Gastrocnemius medialis (tissue), 4 donors: ENCODE measurements around the gene IDH3B. TPM values are rescaled to one million over a fixed set of nuclear protein-coding genes. Genes with fewer than 3 reads are reported as not detected.

Experiments used
- ATAC-seq, 2 donors: fragments of 150-250 bp; one replicate each; pipeline ENCODE4 v1.9.1; 2016
- DNase-seq, 2 donors: peaks; one replicate each; pipeline ENCODE4 v3.0.0-alpha.2; 2019
- H3K27ac ChIP-seq, 4 donors: fragments of 200-600 bp; sonication (generic); 1 replicate in 1 of 4; 2 replicates in 3 of 4; pipeline ENCODE4 v1.5.1; 2016 to 2018; ENCODE audit warnings: mild to moderate bottlenecking in 2 of 4, moderate library complexity in 1 of 4
- H3K27me3 ChIP-seq, 3 donors: fragments of 200-600 bp; sonication (generic) in 2 of 3; 1 replicate in 1 of 3; 2 replicates in 2 of 3; pipeline versions ENCODE4 v1.5.1 to v1.6.0; 2016 to 2019; ENCODE audit warnings: mild to moderate bottlenecking in 1 of 3, moderate library complexity in 1 of 3
- H3K36me3 ChIP-seq, 2 donors: fragments of 200-600 bp; sonication (generic) in 1 of 2; one replicate each; pipeline ENCODE4 v1.5.1; 2017 to 2018
- H3K4me1 ChIP-seq, 2 donors: fragments of 200-600 bp; sonication (generic) in 1 of 2; one replicate each; pipeline ENCODE4 v1.5.1; 2016 to 2017; ENCODE audit warnings: mild to moderate bottlenecking in 2 of 2
- H3K4me3 ChIP-seq, 4 donors: fragments of 200-600 bp; sonication (generic) in 3 of 4; 1 replicate in 1 of 4; 2 replicates in 3 of 4; pipeline ENCODE4 v1.5.1; 2016 to 2019; ENCODE audit warnings: mild to moderate bottlenecking in 2 of 4
- H3K9me3 ChIP-seq, 3 donors: fragments of 200-600 bp; sonication (generic) in 2 of 3; 1 replicate in 1 of 3; 2 replicates in 2 of 3; pipeline ENCODE4 v1.5.1; 2016 to 2019
- CTCF ChIP-seq, 5 experiments: fragments of 450-650 bp in 3 of 5; fragments of 200-600 bp in 2 of 5; sonication (generic) in 2 of 5; IDR thresholded peaks in 4 of 5; conservative IDR thresholded peaks in 1 of 5; 1 replicate in 4 of 5; 2 replicates in 1 of 5; pipeline ENCODE4 v1.5.1; 2016 to 2019; ENCODE audit warnings: antibody characterized with exemption in 5 of 5, mild to moderate bottlenecking in 3 of 5, moderate library complexity in 3 of 5
- POLR2A ChIP-seq, 2 donors: fragments of 450-650 bp; IDR thresholded peaks; one replicate each; pipeline ENCODE4 v1.6.1; 2017; ENCODE audit warnings: antibody characterized with exemption in 2 of 2, mild to moderate bottlenecking in 2 of 2, moderate library complexity in 2 of 2
- in situ Hi-C, 4 donors: fragments of 200-750 bp; cut with MboI; loops; one replicate each; pipeline versions ENCODE4 v1.15.0 to v1.8.0; 2017; ENCODE audit warnings: low sequenced_read_pairs in 4 of 4
- intact Hi-C: fragments of 100-400 bp; cut with DNase I; formaldehyde crosslinking; loops from one replicate; pipeline ENCODE4 v1.15.1; 2023; ENCODE audit warnings: low total_unique reads
- total RNA-seq, 4 donors: library from RNA; depleted of rRNA; stranded (reverse); fragments of >200 nt; gene quantifications; one replicate each; pipeline versions ENCODE4 v1.1.0 to v1.2.3, GENCODE V29; 2016

Gene IDH3B
- total RNA-seq, 4 donors from 2014 or later = 95.5 to 176 (median 136) TPM

GRCh38 chr20:2624190-2624589, 39.8 kb downstream of the IDH3B start:
- DNase-seq (peak; percentile 9 to 52), ATAC-seq (peak; percentile 36 to 44)
- Histone ChIP-seq H3K27me3 (no peaks in the 10 kb centered on the region), H3K4me3 (no peak overlapping the region), H3K9me3 (no peaks in the 10 kb centered on the region), H3K4me1 (no peaks in the 10 kb centered on the region), H3K36me3 (no peaks in the 10 kb centered on the region), H3K27ac (no peak overlapping the region)
- intact Hi-C loops = no loop called here
- no peak for TF ChIP-seq CTCF (IDR thresholded peaks at IDR 0.05 in 4 of 5, conservative IDR thresholded peaks at IDR 0.05 in 1 of 5)
- no peak for TF ChIP-seq POLR2A (IDR thresholded peaks at IDR 0.05)
- in situ Hi-C loops = no loop called here

GRCh38 chr20:2619961-2620595, 43.9 kb downstream of the IDH3B start:
- in situ Hi-C loops (no loop called here), intact Hi-C loops (no loop called here)
- H3K27ac ChIP-seq = no peak overlapping the region
- H3K4me3 ChIP-seq = no peak overlapping the region
- ATAC-seq (no peak), DNase-seq (no peak)
- H3K36me3 ChIP-seq = no peaks in the 10 kb centered on the region
- no peaks in the 10 kb centered on the region for H3K9me3 ChIP-seq
- no peaks in the 10 kb centered on the region for H3K27me3 ChIP-seq
- no peaks in the 10 kb centered on the region for H3K4me1 ChIP-seq
- no peak for TF ChIP-seq CTCF (IDR thresholded peaks at IDR 0.05 in 4 of 5, conservative IDR thresholded peaks at IDR 0.05 in 1 of 5)
- TF ChIP-seq POLR2A (IDR thresholded peaks at IDR 0.05) = no peak

- Histone ChIP-seq H3K4me3 (no peak overlapping the region), H3K27me3 (no peaks in the 10 kb centered on the region), H3K36me3 (no peaks in the 10 kb centered on the region), H3K27ac (no peak overlapping the region), H3K9me3 (no peaks in the 10 kb centered on the region), H3K4me1 (no peaks in the 10 kb centered on the region)
- TF ChIP-seq POLR2A (IDR thresholded peaks at IDR 0.05) (no peak), CTCF (IDR thresholded peaks at IDR 0.05 in 4 of 5, conservative IDR thresholded peaks at IDR 0.05 in 1 of 5) (no peak)
- DNase-seq (no peak), ATAC-seq (no peak)
- in situ Hi-C loops (no loop called here), intact Hi-C loops (no loop called here)
Measured at GRCh38 chr20:2619337-2619736, 44.7 kb downstream of the IDH3B start.

GRCh38 chr20:2618815-2619214, 45.2 kb downstream of the IDH3B start:
- ATAC-seq (no peak), DNase-seq (no peak)
- H3K36me3 ChIP-seq = no peaks in the 10 kb centered on the region
- H3K27me3 ChIP-seq = no peaks in the 10 kb centered on the region
- H3K4me1 ChIP-seq = no peaks in the 10 kb centered on the region
- intact Hi-C loops (no loop called here), in situ Hi-C loops (no loop called here)
- TF ChIP-seq POLR2A (IDR thresholded peaks at IDR 0.05) (no peak), CTCF (IDR thresholded peaks at IDR 0.05 in 4 of 5, conservative IDR thresholded peaks at IDR 0.05 in 1 of 5) (no peak)
- H3K27ac ChIP-seq = no peak overlapping the region
- no peak overlapping the region for H3K4me3 ChIP-seq
- H3K9me3 ChIP-seq = no peaks in the 10 kb centered on the region
